ENCODE measurements around the gene DIP2C.
"Not testable (repeated sequence)": the region's sequence is repeated elsewhere in the genome, so short reads cannot be mapped to it uniquely, and the experiment has no call there.

Gene DIP2C

DNA sequence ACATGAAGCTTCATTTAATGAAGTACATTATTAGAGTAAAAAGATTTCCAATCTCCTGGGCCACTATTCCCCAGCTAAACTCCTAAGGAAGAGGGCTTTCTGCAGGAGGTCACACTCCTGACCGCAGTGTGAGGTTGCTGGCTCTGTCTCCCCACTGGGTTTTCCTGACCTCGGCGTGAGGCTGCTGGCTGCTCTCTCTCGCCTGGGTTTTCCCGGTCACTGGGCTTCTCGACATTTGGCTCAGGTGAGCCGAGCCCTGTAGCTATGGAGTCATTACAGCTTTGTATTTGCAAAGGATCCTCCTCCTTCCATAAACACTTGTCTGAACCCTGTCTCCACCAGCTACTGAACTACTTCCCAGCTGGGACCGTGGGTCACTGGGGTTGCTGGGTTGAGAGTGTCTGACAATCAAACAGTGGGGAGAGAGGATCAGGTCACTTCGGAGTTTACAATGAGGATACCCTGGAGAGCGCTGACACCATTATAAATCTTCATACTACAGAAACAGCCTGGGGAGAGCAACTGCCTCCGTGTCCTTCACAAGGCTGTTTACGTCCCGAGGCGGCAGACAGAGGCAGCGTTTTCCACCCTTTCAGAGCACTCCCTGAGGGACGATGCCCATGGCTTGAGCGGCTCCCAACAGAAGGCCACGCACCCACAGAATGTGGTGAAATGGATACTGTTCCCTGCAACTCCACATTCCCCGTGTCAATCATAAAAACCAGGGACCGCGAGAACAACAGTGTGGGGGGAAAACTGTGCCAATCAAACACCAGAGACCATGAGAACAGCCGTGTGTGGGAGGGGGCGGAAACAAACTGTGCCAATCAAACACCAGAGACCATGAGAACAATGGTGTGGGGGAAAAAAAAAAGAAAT, 328.0 kb downstream of the DIP2C start:
- no peak for DNase-seq

DNA sequence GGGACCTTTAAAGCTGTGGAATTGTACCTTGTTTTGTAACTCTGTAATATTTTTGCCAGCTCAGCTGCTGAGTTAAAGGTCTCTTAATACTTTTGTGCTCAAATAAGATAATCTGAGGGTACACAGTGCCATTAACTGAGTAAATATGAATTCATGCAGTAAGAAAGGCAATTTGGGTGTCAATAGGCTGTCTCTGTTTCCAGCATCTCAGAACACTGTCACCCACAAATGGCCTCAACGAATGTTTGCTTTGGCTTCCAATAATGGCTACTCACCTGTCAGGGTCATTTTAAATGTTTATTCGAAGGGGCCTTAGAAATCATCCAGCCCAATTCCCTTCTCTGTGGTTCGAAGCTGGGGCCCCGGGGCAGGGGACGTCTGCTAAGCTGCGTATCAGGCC, 328.8 kb downstream of the DIP2C start:
- DNase-seq = no peak

DNA sequence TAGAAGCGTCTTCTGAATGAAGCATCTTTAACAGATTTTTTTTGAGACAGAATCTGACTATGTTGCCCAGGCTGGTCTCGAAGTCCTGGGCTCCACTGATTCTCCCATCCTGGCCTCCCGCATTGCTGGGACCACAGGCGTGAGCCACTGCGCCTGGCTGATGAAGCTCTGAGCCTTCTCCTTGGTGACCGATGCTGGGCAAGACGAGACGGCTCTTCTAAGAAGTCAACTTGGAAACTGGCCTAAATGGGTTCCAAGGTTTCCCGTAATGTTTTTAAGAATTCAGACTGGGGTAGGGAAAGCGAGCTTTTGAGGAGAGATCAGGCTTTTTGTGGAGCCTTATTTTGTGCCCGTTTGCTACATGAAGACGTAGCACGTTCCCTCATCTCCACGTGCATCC, 329.7 kb downstream of the DIP2C start:
- no peak for DNase-seq

DNA sequence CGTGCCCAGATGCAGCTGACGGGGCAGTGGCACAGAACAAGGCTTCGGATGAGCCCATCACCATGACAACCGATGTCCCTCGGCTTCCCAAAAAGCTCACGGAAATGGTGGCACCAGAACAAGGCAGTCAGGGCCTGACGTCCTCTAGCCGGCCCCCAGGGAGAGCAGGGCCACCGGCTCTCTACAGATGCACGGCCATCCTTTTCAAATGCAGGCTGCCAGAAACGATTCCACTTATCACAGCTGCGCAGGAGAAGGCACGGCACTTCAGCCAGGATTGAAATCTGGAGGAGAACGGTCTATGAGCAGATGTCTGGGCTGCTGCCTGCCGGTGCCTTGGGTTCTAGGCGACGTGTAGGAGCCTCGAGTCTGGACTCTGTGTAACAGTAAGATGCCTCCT, 330.4 kb downstream of the DIP2C start:
- no peak for DNase-seq

DNA sequence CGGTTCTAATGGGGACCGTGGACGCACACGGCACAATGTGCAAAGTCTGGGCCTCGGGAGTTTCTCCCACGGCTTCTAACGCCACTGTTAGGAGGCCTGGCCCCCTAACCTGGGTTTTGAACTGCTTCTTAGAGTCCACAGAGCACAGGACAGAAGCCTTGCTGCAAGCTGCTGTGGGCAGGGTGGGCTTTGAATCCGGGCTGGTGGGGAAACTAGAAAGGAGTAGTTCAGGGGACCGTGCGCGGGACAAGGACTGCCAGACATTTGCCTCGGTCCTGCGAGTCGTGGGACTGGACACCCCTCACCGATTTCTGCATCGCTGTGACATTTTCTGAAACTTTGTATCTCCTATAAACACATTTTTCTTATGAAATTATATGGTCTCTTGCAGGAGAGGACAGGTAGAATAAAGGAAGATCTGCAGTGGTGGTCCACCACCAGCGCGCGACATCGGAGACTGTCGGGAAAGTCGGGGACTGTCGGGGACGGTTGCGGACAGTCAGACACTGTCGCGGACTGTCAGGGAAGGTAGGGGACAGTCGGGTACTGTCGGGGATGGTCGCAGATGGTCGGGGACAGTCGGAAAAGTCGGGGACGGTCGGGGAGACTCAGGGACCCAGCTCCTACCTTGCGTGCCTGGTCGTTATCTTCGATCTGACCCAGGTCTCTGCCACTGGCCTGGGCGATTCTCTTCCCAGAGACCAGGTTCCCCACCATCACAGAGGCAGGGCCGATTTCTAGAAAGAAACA, 332.1 kb downstream of the DIP2C start:
- DNase-seq = no peak

DNA sequence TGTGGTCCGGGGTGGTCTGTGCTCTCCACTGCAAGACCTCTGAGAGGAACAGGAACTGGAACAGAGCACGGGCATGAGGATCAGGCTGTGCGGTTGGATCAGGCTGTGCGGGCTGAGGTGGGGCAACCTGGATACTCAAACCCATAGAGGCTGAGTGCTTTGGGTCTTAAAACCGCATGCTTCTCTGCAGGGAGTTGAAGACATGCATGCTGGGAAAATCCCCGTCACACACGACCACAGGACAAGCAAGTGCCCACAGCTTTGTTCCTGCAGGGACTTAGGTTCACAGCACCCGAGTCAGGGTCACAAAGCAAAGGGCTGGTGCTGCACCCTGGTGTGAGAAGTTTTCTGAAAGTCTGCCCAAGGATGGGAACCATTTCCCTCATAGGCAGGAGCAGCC, 333.0 kb downstream of the DIP2C start:
- DNase-seq = no peak

DNA sequence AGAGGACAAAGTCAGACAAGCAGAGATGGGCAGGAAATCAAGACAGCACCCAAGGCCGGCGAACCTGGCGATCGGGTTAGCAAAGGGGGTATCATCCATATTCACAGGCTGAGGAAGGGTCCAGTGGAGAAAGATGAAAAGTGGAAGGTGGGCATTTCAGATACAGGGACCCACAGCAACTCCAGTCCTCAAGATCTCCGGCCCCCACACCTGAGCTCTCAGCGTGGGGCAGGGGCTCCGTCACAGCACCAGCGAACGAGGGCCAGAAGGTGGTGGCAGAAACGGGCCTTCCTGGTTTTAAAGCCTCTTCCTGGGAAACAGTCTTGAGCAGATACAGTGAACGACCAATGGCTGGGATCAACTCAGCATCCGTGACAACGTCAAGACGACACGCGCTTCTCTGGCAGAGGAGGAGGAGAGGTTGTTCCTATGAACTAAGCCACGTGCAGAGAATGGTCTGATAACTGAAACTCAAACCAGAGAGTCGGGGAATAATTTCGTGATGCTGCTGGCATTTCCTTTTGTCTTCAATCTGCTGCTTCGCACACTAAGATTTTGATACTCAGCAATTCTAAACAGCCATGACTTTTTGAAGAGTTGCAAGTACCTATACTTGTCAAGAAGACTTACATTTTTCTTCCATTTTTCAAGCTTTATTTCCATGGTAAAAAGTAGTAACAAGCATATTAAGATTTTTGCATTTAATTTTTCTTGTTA, 334.4 kb downstream of the DIP2C start:
- no peak for DNase-seq

DNA sequence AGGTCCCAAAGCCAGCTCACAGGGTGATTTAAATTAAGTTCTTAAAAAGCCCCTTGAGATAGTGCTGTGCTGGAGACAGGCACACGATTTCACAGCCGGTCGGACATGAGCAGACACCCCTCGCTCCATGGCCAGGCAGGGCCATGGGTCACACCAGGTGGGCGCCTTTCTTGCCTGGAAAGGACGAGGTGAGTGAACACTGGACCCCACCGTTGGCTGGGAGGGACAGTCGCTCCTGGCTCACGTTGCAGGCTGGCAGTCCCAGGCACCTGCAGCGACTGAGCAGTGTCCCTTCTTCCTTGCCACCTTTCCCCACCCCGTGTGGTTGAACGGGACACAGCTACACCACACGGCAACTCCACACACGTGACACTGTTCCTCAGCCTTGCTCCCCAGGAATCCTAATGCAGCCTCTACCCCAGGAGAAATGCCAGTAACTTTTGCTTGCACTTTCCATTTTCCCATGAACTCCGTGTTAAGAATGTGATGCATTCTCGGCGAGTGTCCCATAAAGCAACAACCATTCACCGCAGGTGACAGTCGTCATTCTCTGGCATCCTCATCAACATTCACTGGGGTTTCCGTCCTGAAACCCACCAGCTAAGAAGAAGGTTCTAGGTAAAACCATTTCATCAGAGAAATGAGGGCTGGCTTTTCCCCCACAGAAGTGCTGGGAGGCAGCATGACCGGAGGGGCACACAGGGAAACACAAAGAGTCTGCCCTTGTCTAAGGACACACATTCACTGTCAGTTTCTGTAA, 336.8 kb downstream of the DIP2C start:
- DNase-seq = no peak

DNA sequence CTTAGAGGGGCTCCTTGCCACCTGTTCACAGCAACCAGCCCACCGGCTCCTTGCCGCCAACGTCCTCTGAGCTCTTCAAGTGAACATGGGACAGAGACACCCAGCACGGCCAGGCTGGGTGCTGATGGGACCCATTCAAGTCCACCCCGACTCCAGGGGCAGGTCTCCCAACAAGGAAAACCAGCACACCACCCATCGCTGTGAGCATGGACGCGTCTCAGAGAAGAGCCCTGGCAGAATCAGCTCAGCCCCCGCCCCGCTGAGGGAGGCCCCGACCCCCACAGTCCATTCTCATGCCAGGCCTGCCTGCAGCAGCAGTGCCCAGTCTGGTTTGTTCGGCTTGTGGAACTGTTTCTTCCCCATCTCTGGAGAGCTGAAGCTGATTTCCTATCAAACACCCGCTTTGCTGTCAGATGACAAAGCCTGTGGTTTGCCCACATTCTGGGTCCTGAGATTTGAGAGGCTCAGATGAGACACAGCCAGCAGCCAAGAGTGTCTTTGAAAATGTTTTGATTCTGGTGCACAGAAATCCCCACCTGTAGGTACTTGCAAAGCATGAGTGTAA, 337.6 kb downstream of the DIP2C start:
- no peak for DNase-seq

DNA sequence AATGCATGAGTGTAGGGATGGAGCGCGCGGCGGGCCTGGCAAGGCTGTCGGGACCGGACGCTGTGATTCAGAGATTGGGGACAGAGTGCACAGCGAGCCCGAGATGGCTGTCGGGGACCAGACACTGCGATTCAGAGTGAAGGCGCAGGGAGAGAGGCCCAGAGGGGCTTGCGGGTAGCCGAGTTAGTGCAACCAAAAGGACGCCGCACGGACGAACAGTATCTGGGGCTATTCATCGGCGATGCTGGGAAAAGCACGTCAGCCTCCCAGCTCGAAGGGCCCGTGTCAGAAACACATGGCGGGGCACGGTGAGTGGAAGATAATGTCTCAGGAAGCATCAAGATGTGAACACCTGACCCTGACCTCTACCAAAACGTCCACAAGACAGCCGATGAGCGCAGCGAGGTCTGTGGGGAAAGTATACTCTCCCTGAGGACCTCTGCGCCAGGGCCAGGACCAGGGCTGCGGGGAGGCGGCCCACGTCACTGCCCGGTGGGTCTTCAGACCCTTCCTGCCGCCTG, 338.4 kb downstream of the DIP2C start:
- DNase-seq = no peak

DNA sequence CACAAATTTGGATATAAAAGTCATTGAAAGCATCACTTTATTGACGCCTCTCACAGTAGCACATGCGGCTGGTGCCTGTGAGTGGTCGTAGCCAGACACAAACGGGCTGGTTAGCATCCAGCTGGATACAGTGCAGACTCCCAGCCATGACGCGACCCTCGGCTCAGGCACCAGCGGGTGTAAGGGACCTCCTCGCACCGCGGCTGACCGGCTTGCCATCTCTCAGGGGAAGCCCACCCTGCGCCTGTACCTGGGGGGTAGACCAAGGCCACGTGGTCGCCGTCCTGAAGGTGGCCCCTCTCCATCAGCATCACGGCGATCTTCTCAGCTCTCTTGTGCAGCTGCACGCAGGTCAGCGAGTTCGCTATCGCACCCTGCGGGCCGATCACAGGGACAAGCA, 340.4 kb downstream of the DIP2C start:
- no peak for DNase-seq

DNA sequence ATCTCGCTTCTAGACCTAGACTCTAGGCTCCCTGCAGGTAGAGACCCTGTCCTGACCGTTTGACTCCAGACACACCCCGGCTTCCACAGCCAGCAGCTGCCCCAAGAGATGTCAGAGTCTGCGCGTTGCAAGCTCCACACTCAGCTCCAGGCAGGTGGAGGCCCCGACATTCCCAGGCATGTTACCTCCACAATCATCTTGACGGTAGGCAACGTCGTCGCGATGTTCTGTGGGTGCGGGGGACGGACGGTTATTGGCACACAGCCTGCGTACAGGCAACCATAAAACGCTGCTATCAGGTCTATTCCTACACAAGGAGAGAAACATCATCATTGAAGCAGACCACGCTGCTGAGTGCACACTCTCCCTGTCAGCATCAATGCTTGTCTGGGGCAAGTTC, 341.0 kb downstream of the DIP2C start:
- DNase-seq = no peak

DNA sequence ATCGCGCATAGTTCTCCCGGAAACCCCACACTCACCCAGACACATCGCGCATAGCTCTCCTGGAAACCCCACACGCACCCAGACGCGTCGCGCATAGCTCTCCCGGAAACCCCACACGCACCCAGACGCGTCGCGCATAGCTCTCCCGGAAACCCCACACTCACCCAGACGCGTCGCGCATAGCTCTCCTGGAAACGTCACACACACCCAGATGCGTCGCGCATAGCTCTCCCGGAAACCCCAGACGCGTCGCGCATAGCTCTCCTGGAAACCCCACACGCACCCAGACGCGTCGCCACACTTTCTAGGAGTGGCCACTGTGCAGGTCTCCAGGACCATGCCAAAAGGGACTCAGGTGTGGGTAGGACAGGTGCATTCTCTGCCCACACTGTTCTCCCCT, 341.7 kb downstream of the DIP2C start:
- not testable (repeated sequence) for DNase-seq

DNA sequence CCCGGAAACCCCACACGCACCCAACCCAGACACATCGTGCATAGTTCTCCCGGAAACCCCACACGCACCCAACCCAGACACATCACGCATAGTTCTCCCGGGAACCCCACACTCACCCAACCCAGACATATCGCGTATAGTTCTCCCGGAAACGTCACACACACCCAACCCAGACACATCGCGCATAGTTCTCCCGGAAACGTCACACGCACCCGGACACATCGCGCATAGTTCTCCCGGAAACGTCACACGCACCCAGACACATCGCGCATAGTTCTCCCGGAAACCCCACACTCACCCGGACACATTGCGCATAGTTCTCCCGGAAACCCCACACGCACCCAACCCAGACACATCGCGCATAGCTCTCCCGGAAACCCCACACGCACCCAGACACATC, 342.3 kb downstream of the DIP2C start:
- not testable (repeated sequence) for DNase-seq

DNA sequence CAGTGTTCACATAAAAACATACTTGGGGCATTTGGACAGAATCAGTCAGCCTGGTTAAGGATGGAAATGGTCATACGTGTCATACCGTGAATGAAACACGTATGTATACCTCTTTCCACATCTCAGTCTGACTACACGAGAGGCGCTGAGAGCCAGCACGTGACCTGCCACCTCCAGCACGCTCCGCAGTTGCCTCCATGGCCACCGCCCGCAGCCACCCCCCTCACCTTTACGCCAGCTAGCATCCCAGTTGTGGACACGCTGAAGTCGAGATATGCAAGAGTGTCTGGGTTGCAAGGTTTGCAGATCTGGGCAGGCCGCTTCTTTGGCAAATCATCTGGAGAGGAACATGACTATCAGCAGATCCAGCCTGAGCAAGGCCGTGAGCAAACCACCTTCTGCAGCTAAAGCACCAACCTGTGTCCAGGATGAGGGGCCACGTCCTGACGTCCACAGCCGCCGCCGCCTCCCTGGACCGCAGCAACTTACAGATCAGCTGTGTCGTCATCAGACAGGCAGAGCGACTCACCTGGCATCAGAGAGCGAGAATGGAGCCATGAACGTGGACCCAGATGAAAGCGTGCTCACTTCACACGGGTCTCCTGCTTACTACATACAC, 344.8 kb downstream of the DIP2C start:
- DNase-seq = no peak

DNA sequence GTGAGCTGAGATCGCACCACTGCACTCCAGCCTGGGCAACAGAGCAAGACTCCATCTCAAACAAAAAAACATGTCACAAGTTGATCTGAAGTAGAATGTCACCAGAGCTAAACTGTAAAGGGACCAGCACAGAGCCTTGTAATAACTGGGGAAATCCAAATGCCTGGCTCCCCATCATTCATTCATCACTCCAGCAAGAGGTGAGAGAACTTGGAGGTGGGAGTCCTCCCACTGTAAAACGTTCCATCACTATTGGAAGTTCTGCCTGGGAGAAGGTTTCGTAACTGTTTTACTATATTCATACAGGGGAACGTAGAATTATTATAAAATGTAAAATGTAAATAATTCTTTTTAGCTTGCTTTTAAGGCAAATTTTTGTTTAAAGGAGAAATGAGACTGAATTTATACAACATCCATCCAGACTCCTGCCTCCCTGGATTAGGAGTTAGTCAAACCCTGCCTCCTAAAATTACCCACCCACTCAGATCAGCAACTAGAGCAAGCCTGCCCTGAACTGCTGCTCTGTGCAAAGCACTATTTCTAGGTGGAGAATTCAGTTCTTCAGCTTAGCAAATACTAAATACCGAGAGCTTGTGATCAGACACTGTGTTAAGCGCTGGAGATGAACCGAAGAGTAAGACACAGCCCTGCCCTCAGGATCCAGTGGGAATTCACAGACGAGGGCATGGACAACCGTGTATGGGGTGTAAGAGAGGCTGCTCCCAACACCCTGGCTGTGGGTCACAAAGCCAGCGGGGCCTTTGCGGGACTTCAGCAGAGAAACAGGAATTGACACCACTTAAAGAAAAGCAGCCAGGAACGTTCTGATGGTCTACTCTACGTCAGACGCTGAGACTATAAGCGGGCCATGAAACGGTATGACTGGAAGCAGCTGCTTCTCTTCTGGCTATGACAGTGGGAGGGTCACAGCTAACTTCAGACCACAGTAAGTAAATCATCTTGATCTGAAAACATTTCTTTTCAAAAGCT, 345.9 kb downstream of the DIP2C start:
- no peak for DNase-seq

DNA sequence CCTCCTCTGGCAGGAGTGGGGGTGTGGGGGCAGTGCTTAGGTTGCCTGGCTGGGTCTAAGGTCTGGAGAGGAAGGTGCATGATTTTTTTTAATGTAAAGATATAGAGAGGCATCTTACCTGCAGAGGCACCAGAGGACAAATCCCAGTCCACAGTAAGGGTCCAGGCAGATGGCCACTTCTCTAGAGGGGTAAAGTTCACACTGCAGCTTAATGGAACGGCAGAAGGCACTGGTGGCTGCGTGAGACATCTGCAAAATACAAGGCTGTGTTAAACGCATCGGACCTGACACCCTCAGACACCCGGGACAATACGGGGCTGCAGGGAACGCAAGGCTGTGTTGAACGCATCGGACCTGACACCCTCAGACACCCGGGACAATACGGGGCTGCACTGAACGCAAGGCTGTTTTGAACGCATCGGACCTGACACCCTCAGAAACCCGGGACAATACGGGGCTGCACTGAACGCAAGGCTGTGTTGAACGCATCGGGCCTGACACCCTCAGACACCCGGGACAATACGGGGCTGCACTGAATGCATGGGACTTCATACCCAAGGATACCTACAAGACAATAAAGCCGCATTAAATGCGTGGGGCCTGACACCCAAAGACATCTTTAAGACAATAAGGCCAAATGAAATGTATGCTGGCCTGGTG, 348.3 kb downstream of the DIP2C start:
- no peak for DNase-seq

DNA sequence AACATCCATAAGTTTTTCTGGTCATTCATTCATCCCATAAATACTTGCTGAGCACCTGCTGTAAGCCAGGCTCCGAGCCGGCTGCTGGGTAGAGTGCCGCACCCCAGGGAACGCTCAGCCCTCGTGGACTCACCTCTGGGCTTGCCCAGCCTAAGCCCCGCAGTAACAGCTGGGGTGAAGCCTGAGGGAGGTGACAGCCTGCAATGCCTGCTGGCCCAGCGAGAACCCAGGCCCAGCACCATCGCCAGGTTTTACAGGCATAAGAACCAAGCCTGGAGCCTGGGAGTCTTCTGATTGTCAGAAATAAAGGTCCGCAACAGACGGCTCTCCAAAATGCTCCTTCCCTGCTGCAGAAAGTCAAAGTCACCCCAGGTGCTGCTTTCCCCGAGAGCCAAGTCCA, 348.8 kb downstream of the DIP2C start:
- no peak for DNase-seq

DNA sequence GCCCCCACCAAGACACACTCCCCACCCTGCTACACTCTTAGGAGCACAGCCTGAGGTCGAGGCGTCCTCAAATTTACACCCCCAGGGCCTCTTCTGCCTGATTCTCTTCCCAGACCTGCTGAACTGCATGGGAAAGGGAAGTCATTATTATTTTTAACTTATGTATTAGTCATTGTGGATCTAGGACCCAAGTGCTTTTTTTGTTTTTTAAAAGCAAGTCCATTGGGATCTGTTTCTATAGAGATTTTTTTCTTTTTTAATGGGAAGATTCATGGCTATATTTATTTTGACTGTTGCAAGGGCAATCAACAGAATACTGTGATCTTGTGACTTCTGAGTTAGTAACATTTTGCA, 350.5 kb downstream of the DIP2C start:
- no peak for DNase-seq
